C4-2B (cell line): Measurements from ENCODE around the gene PLAC9.

Experiments
- CTCF ChIP-seq: fragments of 450-650 bp; conservative IDR thresholded peaks from 2 replicates; pipeline ENCODE4 v1.5.1; 2017; ENCODE audit warnings: mild to moderate bottlenecking
- ZFX ChIP-seq: fragments of 450-650 bp; IDR thresholded peaks from 2 replicates; pipeline ENCODE4 v1.6.1; 2017

GRCh38 chr10:80168162-80168511 lies 35.6 kb downstream of the PLAC9 start:
- TF ChIP-seq CTCF = no peak
- no peak for TF ChIP-seq ZFX
